Measurements from ENCODE around the gene GUCY2C.

GRCh38 chr12:14714437-14714836 is 18.0 kb upstream of the GUCY2C start:
- TF ChIP-seq CTCF (IDR thresholded peaks at IDR 0.05) (no peak), POLR2A (IDR thresholded peaks at IDR 0.05) (no peak)

Measured in esophagus squamous epithelium (tissue), 4 donors.